Measurements from ENCODE around the gene PPP2R2B.
A peak's percentile ranks its signal among the peaks of the same experiment; 100 is the strongest.

PPP2R2B gene

DNA sequence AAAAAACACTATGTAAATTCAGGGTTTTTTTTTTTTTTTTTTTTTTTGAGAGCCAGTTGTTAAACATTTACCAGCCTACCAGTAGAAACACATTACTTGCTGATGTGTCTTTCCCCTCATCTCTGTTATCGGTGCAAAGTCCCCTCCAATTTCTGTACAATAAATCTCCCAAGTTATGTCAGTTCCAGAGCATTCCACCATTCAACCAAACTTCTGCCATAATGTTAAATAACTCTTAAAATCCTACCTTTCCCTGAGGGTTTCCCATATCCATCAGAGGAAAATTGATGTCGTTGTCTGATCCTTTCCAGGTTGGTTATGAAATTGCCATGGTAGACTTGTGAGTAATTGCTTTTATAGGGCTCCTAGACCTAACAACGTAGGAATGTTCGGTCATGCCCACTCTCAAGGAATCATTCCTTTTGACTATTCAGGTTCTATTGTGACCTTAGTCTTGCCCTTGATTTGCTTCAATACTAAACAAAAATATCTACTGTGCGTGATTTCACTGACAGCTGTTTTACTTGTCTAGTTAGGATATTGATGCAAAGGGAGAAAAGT is 5.6 kb upstream of the PPP2R2B start:
- H3K27ac ChIP-seq, result no peak overlapping the region
- no peak for DNase-seq
- no peaks in the 10 kb centered on the region for H3K36me3 ChIP-seq (replicated peaks)
- H3K4me3 ChIP-seq (ENCODE audit: low read depth, low read length), result no peak overlapping the region
- in situ Hi-C loops (cut with HindIII; ENCODE audit: low pct_ligation_motif_present, low sequenced_read_pairs), result no loop called here
- TF ChIP-seq, protein P1, sequence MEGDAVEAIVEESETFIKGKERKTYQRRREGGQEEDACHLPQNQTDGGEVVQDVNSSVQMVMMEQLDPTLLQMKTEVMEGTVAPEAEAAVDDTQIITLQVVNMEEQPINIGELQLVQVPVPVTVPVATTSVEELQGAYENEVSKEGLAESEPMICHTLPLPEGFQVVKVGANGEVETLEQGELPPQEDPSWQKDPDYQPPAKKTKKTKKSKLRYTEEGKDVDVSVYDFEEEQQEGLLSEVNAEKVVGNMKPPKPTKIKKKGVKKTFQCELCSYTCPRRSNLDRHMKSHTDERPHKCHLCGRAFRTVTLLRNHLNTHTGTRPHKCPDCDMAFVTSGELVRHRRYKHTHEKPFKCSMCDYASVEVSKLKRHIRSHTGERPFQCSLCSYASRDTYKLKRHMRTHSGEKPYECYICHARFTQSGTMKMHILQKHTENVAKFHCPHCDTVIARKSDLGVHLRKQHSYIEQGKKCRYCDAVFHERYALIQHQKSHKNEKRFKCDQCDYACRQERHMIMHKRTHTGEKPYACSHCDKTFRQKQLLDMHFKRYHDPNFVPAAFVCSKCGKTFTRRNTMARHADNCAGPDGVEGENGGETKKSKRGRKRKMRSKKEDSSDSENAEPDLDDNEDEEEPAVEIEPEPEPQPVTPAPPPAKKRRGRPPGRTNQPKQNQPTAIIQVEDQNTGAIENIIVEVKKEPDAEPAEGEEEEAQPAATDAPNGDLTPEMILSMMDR (IDR thresholded peaks at IDR 0.05; ENCODE audit: low read depth, low read length, missing control alignments), result no peak
- H3K27me3 ChIP-seq (replicated peaks), result no peaks in the 10 kb centered on the region

DNA sequence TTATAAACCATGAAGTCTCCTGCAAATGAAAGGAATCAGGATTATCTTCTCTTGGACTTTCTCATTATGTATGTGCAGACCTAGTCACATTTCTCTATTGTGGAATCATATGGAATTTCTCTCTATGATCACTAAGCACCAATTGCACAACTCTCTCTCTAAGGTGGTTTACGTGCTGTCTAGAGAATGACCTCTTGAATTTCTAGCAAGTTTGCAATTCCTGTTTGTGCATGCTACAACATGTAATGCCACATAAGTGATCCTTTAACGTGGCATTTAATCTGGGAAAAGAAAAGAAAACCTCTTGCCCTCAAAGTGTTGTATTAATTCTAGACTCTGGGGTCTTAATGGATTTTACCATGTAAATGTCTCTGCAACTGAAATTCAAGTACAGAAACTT is 5.0 kb upstream of the PPP2R2B start:
- in situ Hi-C loops (cut with HindIII; ENCODE audit: low pct_ligation_motif_present, low sequenced_read_pairs), result no loop called here
- Histone ChIP-seq H3K27ac (no peak overlapping the region), H3K4me3 (ENCODE audit: low read depth, low read length) (no peak overlapping the region), H3K36me3 (replicated peaks) (no peaks in the 10 kb centered on the region), H3K27me3 (replicated peaks) (peaks cover 3% of the 10 kb centered on the region)
- DNase-seq, result no peak
- TF ChIP-seq, protein P1 (IDR thresholded peaks at IDR 0.05; ENCODE audit: low read depth, low read length, missing control alignments), result no peak

DNA sequence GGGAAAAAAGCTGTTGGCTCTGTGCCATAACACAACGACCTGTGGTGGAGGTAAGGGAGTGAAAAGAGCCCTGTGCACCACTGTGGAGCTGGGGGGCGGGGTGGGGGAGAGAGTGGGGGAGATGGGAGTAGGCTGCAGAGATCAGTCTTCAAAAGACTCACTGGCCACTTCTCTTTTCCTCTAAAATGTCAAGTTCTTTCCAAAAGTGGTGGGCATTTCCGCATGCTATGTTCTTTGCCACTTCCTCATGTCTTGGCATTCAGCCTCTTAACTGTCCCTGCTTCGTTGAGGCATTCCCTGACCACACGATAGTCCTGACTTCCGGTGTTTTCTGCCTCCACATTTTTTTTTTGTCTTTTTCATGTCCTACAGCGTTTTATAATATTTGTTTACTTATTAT is 2.4 kb upstream of the PPP2R2B start:
- no peaks in the 10 kb centered on the region for H3K36me3 ChIP-seq (replicated peaks)
- no peak overlapping the region for H3K27ac ChIP-seq
- TF ChIP-seq, protein P1 (IDR thresholded peaks at IDR 0.05; ENCODE audit: low read depth, low read length, missing control alignments), result no peak
- in situ Hi-C loops (cut with HindIII; ENCODE audit: low pct_ligation_motif_present, low sequenced_read_pairs), result no loop called here
- H3K27me3 ChIP-seq (replicated peaks), result peaks cover 15% of the 10 kb centered on the region
- no peak for DNase-seq
- H3K4me3 ChIP-seq (ENCODE audit: low read depth, low read length), result no peak overlapping the region

DNA sequence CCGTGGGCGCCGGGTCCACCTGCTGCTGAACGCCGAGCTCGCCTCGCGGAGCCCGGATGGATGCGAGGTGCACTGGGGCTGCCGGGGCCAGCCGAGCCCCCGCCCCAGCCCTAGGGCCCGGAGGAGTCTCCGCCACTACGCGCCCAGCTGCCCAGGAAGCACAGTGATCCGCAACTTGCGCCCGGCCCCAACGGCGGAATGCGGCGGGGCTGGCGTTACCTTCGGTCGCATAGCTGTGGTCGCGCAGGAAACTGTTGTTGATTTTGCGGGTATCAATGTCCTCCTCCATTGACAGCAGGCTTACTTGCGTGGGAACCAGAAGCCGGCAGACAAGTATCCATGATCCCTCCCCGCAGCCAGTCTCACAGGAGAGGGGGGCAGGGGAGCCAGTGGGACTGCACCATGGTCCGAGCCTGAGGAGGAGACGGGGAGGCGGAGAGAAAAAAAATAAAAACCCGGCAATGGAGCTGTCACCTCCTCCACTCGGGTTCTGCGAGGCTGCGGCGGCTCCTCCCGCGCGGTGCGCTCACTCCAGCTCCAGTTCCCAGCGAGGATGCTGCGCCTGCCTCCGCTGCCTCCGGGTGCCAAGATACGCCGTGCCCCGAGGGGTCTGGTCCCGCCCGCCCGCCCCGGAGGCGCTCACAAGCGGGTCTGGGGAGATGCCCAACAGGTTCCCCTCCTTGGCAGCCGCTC is 628 bp downstream of the PPP2R2B start:
- DNase-seq, result no peak
- in situ Hi-C loops (cut with HindIII; ENCODE audit: low pct_ligation_motif_present, low sequenced_read_pairs), result no loop called here
- TF ChIP-seq, protein P1 (IDR thresholded peaks at IDR 0.05; ENCODE audit: low read depth, low read length, missing control alignments), result no peak
- Histone ChIP-seq H3K27me3 (replicated peaks) (peaks cover 15% of the 10 kb centered on the region), H3K4me3 (ENCODE audit: low read depth, low read length) (peak overlapping the region; percentile 65), H3K27ac (no peak overlapping the region), H3K36me3 (replicated peaks) (no peaks in the 10 kb centered on the region)

DNA sequence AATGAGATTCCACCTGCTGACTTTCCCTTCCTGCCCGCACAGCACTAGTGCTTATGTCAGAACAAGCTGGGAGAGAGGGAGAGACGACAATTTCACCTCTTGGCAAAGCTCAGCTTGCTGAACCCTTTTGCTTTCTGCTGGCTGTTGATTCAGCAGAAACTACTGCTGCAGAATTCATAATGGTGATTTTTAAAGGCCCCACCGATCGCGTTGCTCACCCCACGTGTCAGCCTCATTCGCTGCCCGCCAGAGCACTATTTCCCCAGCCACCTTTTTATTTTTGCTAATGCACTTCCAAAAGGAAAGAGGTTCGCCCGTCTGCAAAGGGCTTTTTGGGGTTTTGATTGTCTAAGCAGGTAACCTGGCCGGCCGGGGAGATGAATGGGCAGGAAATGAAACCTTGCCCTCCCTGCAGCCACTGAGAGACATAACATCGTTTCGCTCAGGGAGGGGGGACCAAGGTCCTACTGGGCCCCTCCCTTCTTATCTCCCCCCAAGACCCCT is 1.3 kb downstream of the PPP2R2B start:
- in situ Hi-C loops (cut with HindIII; ENCODE audit: low pct_ligation_motif_present, low sequenced_read_pairs), result no loop called here
- no peak for DNase-seq
- TF ChIP-seq, protein P1 (IDR thresholded peaks at IDR 0.05; ENCODE audit: low read depth, low read length, missing control alignments), result no peak
- H3K36me3 ChIP-seq (replicated peaks), result no peaks in the 10 kb centered on the region
- no peak overlapping the region for H3K4me3 ChIP-seq (ENCODE audit: low read depth, low read length)
- no peak overlapping the region for H3K27ac ChIP-seq
- peaks cover 15% of the 10 kb centered on the region for H3K27me3 ChIP-seq (replicated peaks)
